ENCODE results near the gene TMEM33.

DNA sequence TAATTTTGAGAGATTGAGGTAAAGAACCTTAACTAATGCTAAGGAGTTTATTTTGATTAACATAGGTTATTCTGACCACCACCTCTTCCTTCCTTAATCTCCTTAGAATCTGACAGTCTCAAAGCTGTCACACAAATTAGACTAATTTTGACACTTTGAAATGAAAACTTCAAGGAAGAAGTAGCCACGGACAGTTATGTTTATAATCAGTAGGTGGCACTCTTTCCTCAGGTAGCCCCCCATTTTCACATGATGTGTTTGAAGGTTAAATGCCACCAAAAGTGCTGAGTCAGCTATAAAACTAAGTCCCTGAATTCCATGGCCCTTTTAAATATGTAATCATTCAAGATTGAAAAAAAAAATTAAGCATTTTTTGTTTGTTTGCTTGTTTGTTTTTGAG lies 22.4 kb downstream of the TMEM33 start:
- TF ChIP-seq, protein P1, sequence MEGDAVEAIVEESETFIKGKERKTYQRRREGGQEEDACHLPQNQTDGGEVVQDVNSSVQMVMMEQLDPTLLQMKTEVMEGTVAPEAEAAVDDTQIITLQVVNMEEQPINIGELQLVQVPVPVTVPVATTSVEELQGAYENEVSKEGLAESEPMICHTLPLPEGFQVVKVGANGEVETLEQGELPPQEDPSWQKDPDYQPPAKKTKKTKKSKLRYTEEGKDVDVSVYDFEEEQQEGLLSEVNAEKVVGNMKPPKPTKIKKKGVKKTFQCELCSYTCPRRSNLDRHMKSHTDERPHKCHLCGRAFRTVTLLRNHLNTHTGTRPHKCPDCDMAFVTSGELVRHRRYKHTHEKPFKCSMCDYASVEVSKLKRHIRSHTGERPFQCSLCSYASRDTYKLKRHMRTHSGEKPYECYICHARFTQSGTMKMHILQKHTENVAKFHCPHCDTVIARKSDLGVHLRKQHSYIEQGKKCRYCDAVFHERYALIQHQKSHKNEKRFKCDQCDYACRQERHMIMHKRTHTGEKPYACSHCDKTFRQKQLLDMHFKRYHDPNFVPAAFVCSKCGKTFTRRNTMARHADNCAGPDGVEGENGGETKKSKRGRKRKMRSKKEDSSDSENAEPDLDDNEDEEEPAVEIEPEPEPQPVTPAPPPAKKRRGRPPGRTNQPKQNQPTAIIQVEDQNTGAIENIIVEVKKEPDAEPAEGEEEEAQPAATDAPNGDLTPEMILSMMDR (IDR thresholded peaks at IDR 0.05) = peak in 2 of 5 experiments; percentile 7 to 21
- TF ChIP-seq POLR2A (IDR thresholded peaks at IDR 0.05) = no peak

Measured in tibial nerve (tissue), 3 donors.